ENCODE data around the gene RNMT.
"Not testable (repeated sequence)": the region's sequence is repeated elsewhere in the genome, so short reads cannot be mapped to it uniquely, and the experiment has no call there.

The RNMT gene

DNA sequence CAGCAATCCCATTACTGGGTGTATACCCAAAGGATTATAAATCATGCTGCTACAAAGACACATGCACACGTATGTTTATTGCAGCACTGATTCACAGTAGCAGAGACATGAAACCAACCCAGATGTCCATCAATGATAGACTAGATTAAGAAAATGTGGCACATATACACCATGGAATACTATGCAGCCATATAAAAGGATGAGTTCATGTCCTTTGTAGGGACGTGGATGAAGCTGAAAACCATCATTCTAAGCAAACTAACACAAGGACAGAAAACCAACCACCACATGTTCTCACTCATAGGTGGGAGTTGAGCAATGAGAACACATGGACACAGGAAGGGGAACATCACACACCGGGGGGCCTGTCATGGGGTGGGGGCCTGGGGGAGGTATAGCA, 25.1 kb downstream of the RNMT start:
- not testable (repeated sequence) for H2BK120ac ChIP-seq (ENCODE audit: low read depth, low read length); H2BK15ac ChIP-seq (ENCODE audit: low read depth, poor library complexity, severe bottlenecking); H3K23ac ChIP-seq (ENCODE audit: low read length in 2 of 2); H3K18ac ChIP-seq (ENCODE audit: low read depth in 1 of 2, low read length in 2 of 2); H3K9me3 ChIP-seq (ENCODE audit: control insufficient read depth, low read length); H4K91ac ChIP-seq (ENCODE audit: low read length); H2BK12ac ChIP-seq (ENCODE audit: low read length in 2 of 2); H4K8ac ChIP-seq (ENCODE audit: low read length); H3K4me1 ChIP-seq (ENCODE audit: control insufficient read depth, insufficient read depth, low read depth, low read length); H3K4ac ChIP-seq (ENCODE audit: low read depth in 1 of 2, low read length in 2 of 2); H3K79me1 ChIP-seq (replicated peaks; ENCODE audit: low read length, poor library complexity, severe bottlenecking); H3K4me3 ChIP-seq (ENCODE audit: insufficient read depth in 1 of 2, low read depth in 1 of 2, low read length in 2 of 2); H3K14ac ChIP-seq (ENCODE audit: low read length in 2 of 2); H3K27me3 ChIP-seq (ENCODE audit: control insufficient read depth in 1 of 2, insufficient read depth in 1 of 2, low read length in 2 of 2); H3K27ac ChIP-seq (ENCODE audit: low read length, poor library complexity, severe bottlenecking); H2AFZ ChIP-seq (ENCODE audit: low read depth, low read length); H2AK5ac ChIP-seq (ENCODE audit: low read length, severe bottlenecking); H2BK5ac ChIP-seq (ENCODE audit: low read depth, low read length, poor library complexity, severe bottlenecking); H3K9ac ChIP-seq (ENCODE audit: low read length); H3K4me2 ChIP-seq (ENCODE audit: low read length, poor library complexity, severe bottlenecking); DNase-seq
- H3K36me3 ChIP-seq (ENCODE audit: control insufficient read depth in 1 of 2, insufficient read depth in 2 of 2, low read depth in 1 of 2, low read length in 2 of 2): peaks cover 26 to 86% of the 10 kb centered on the region in 2 experiments
- 100% methylated on average over 2 of the region's 3 CpGs for WGBS

DNA sequence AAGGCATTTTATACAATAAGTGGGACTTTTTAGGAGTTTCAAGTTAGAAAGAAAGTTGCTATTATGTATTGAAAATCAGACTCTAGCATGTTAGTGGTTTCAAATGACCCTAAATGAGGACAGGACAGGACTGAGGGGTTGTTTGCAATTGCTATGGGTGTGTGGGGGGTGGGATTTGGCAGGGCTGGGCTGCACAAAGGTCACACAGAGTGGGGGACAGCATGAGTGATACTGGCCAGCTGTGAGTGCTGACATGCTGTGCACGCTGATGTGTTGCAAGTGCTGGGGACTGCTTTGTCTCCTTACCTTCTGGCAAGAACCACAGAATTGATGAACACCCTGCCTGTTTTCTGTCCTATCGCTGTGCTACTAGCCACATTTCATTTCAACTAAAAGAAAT, 29.8 kb downstream of the RNMT start:
- Histone ChIP-seq H3K4me1 (ENCODE audit: control insufficient read depth, insufficient read depth, low read depth, low read length) (no peaks in the 10 kb centered on the region), H3K14ac (ENCODE audit: low read length in 2 of 2) (no peak overlapping the region), H3K9ac (ENCODE audit: low read length) (no peak overlapping the region), H3K23ac (ENCODE audit: low read length in 2 of 2) (no peak overlapping the region), H3K27me3 (ENCODE audit: control insufficient read depth in 1 of 2, insufficient read depth in 1 of 2, low read length in 2 of 2) (no peaks in the 10 kb centered on the region), H2BK120ac (ENCODE audit: low read depth, low read length) (no peak overlapping the region), H3K27ac (ENCODE audit: low read length, poor library complexity, severe bottlenecking) (no peak overlapping the region), H3K4me3 (ENCODE audit: insufficient read depth in 1 of 2, low read depth in 1 of 2, low read length in 2 of 2) (no peak overlapping the region), H2AK5ac (ENCODE audit: low read length, severe bottlenecking) (no peak overlapping the region), H3K18ac (ENCODE audit: low read depth in 1 of 2, low read length in 2 of 2) (no peak overlapping the region), H2BK5ac (ENCODE audit: low read depth, low read length, poor library complexity, severe bottlenecking) (no peak overlapping the region), H2AFZ (ENCODE audit: low read depth, low read length) (no peak overlapping the region), H3K9me3 (ENCODE audit: control insufficient read depth, low read length) (no peaks in the 10 kb centered on the region), H2BK15ac (ENCODE audit: low read depth, poor library complexity, severe bottlenecking) (no peak overlapping the region), H3K4me2 (ENCODE audit: low read length, poor library complexity, severe bottlenecking) (no peak overlapping the region), H4K8ac (ENCODE audit: low read length) (no peak overlapping the region), H3K4ac (ENCODE audit: low read depth in 1 of 2, low read length in 2 of 2) (no peak overlapping the region), H3K36me3 (ENCODE audit: control insufficient read depth in 1 of 2, insufficient read depth in 2 of 2, low read depth in 1 of 2, low read length in 2 of 2) (peaks cover 18 to 88% of the 10 kb centered on the region in 2 experiments), H4K91ac (ENCODE audit: low read length) (no peak overlapping the region), H3K79me1 (replicated peaks; ENCODE audit: low read length, poor library complexity, severe bottlenecking) (no peaks in the 10 kb centered on the region), H2BK12ac (ENCODE audit: low read length in 2 of 2) (no peak overlapping the region)
- WGBS: 91% methylated on average over 1 of the region's 2 CpGs
- DNase-seq: no peak

DNA sequence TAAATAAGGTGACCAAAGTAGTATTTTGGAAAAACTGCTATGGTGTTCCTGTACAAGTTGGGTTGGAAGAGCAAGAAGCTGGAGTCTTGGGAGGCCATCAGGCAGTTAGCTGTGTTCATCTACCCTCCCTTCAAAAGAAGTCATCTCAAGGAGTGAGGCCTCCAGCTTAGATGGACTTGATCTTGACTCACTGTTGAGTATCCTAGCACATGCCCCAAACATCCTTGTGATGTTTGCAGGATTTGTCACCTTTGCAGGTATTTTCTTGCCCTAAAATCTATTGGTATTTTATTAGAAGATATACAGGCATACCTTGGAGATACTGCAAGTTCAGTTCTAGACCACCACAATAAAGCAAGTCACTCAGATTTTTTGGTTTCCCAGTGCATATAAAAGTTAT, 30.2 kb downstream of the RNMT start:
- H2BK15ac ChIP-seq (ENCODE audit: low read depth, poor library complexity, severe bottlenecking): no peak overlapping the region
- no peaks in the 10 kb centered on the region for H3K4me1 ChIP-seq (ENCODE audit: control insufficient read depth, insufficient read depth, low read depth, low read length)
- no peak overlapping the region for H3K18ac ChIP-seq (ENCODE audit: low read depth in 1 of 2, low read length in 2 of 2)
- no peak for DNase-seq
- H4K8ac ChIP-seq (ENCODE audit: low read length): no peak overlapping the region
- H2AFZ ChIP-seq (ENCODE audit: low read depth, low read length): no peak overlapping the region
- H3K9ac ChIP-seq (ENCODE audit: low read length): no peak overlapping the region
- H3K4ac ChIP-seq (ENCODE audit: low read depth in 1 of 2, low read length in 2 of 2): no peak overlapping the region
- H2BK5ac ChIP-seq (ENCODE audit: low read depth, low read length, poor library complexity, severe bottlenecking): no peak overlapping the region
- H2BK120ac ChIP-seq (ENCODE audit: low read depth, low read length): no peak overlapping the region
- peaks cover 18 to 89% of the 10 kb centered on the region in 2 experiments for H3K36me3 ChIP-seq (ENCODE audit: control insufficient read depth in 1 of 2, insufficient read depth in 2 of 2, low read depth in 1 of 2, low read length in 2 of 2)
- no peak overlapping the region for H3K14ac ChIP-seq (ENCODE audit: low read length in 2 of 2)
- H4K91ac ChIP-seq (ENCODE audit: low read length): no peak overlapping the region
- no peaks in the 10 kb centered on the region for H3K9me3 ChIP-seq (ENCODE audit: control insufficient read depth, low read length)
- H3K79me1 ChIP-seq (replicated peaks; ENCODE audit: low read length, poor library complexity, severe bottlenecking): no peaks in the 10 kb centered on the region
- H2AK5ac ChIP-seq (ENCODE audit: low read length, severe bottlenecking): no peak overlapping the region
- no peak overlapping the region for H3K4me3 ChIP-seq (ENCODE audit: insufficient read depth in 1 of 2, low read depth in 1 of 2, low read length in 2 of 2)
- no peak overlapping the region for H2BK12ac ChIP-seq (ENCODE audit: low read length in 2 of 2)
- no peak overlapping the region for H3K27ac ChIP-seq (ENCODE audit: low read length, poor library complexity, severe bottlenecking)
- H3K27me3 ChIP-seq (ENCODE audit: control insufficient read depth in 1 of 2, insufficient read depth in 1 of 2, low read length in 2 of 2): no peaks in the 10 kb centered on the region
- H3K23ac ChIP-seq (ENCODE audit: low read length in 2 of 2): no peak overlapping the region
- H3K4me2 ChIP-seq (ENCODE audit: low read length, poor library complexity, severe bottlenecking): no peak overlapping the region

DNA sequence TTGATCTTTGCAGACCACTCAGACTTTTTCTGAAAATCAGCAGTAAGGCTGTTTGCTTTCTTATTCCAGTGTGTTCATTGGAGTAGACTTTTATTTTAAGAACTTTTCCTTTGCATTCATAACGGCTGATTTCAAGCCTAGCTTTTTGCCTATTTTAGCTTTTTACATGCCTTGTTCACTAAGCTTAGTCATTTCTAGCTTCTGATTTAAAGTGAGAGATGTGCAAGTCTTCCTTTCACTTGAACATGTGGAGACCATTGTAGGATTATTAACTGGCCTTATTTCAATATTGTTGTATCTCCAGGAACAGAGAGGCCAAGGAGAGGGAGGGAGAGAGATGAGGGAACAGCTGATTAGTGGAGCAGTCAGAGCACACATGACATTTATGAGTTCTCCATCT, 32.1 kb downstream of the RNMT start:
- 100% methylated on average over 1 of the region's 1 CpG for WGBS
- no peak for DNase-seq
- Histone ChIP-seq H2BK12ac (ENCODE audit: low read length in 2 of 2) (no peak overlapping the region), H3K36me3 (ENCODE audit: control insufficient read depth in 1 of 2, insufficient read depth in 2 of 2, low read depth in 1 of 2, low read length in 2 of 2) (peaks cover 21 to 94% of the 10 kb centered on the region in 2 experiments), H3K4me1 (ENCODE audit: control insufficient read depth, insufficient read depth, low read depth, low read length) (no peaks in the 10 kb centered on the region), H3K4me3 (ENCODE audit: insufficient read depth in 1 of 2, low read depth in 1 of 2, low read length in 2 of 2) (no peak overlapping the region), H2BK120ac (ENCODE audit: low read depth, low read length) (no peak overlapping the region), H3K4ac (ENCODE audit: low read depth in 1 of 2, low read length in 2 of 2) (no peak overlapping the region), H2AK5ac (ENCODE audit: low read length, severe bottlenecking) (no peak overlapping the region), H4K91ac (ENCODE audit: low read length) (no peak overlapping the region), H3K4me2 (ENCODE audit: low read length, poor library complexity, severe bottlenecking) (no peak overlapping the region), H3K9me3 (ENCODE audit: control insufficient read depth, low read length) (no peaks in the 10 kb centered on the region), H3K79me1 (replicated peaks; ENCODE audit: low read length, poor library complexity, severe bottlenecking) (no peaks in the 10 kb centered on the region), H3K27me3 (ENCODE audit: control insufficient read depth in 1 of 2, insufficient read depth in 1 of 2, low read length in 2 of 2) (no peaks in the 10 kb centered on the region), H2AFZ (ENCODE audit: low read depth, low read length) (no peak overlapping the region), H3K23ac (ENCODE audit: low read length in 2 of 2) (no peak overlapping the region), H2BK5ac (ENCODE audit: low read depth, low read length, poor library complexity, severe bottlenecking) (no peak overlapping the region), H3K14ac (ENCODE audit: low read length in 2 of 2) (no peak overlapping the region), H3K18ac (ENCODE audit: low read depth in 1 of 2, low read length in 2 of 2) (no peak overlapping the region), H3K9ac (ENCODE audit: low read length) (no peak overlapping the region), H3K27ac (ENCODE audit: low read length, poor library complexity, severe bottlenecking) (no peak overlapping the region), H4K8ac (ENCODE audit: low read length) (no peak overlapping the region), H2BK15ac (ENCODE audit: low read depth, poor library complexity, severe bottlenecking) (no peak overlapping the region)

Measured in mesenchymal stem cell (in vitro differentiated cells and primary cell).